ENCODE measurements around the gene TRABD.

Gene TRABD

DNA sequence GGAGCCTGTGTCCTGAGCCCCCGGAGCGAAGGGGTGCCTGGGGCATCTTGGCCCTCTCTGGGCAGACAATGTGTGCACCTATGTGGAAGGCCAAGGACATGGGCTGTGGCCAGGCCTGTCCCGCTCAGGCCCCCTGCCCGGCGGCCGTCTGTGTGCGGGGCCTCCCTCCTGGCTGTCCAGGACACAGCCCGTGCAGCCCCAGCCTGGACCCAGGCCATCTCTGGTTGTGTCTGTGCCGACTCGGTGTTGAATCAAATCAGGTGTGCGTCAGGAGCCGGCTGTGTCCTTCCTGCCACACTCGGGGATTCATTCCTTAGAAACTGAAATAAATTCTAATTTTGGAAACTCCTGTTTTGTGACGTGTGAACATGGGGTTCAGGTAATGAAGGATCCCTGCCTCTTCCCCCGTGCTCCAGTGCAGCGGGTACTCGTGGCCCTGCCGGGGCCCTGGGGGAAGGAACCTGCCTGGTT is 13.6 kb downstream of the TRABD start:
- no peak for TF ChIP-seq LEF1 (IDR thresholded peaks at IDR 0.05; ENCODE audit: borderline replicate concordance)
- no peak for TF ChIP-seq SP1 (IDR thresholded peaks at IDR 0.05)
- no peak for TF ChIP-seq FOXA1 (IDR thresholded peaks at IDR 0.05)
- TF ChIP-seq BHLHE40 (IDR thresholded peaks at IDR 0.05; ENCODE audit: borderline replicate concordance) = no peak
- no peak for TF ChIP-seq L3MBTL2 (conservative IDR thresholded peaks at IDR 0.05)
- TF ChIP-seq ZNF384 (IDR thresholded peaks at IDR 0.05) = no peak
- TF ChIP-seq HDGF (IDR thresholded peaks at IDR 0.05; ENCODE audit: borderline replicate concordance) = no peak
- TF ChIP-seq TARDBP (IDR thresholded peaks at IDR 0.05) = no peak
- no peak for TF ChIP-seq ELF4 (IDR thresholded peaks at IDR 0.05)
- TF ChIP-seq CTBP1 (IDR thresholded peaks at IDR 0.05; ENCODE audit: borderline replicate concordance) = no peak
- no peak for TF ChIP-seq ARNT (IDR thresholded peaks at IDR 0.05)
- TF ChIP-seq NFRKB (IDR thresholded peaks at IDR 0.05) = no peak
- TF ChIP-seq, protein P1, sequence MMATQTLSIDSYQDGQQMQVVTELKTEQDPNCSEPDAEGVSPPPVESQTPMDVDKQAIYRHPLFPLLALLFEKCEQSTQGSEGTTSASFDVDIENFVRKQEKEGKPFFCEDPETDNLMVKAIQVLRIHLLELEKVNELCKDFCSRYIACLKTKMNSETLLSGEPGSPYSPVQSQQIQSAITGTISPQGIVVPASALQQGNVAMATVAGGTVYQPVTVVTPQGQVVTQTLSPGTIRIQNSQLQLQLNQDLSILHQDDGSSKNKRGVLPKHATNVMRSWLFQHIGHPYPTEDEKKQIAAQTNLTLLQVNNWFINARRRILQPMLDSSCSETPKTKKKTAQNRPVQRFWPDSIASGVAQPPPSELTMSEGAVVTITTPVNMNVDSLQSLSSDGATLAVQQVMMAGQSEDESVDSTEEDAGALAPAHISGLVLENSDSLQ (IDR thresholded peaks at IDR 0.05) = no peak
- no peak for TF ChIP-seq SUZ12 (IDR thresholded peaks at IDR 0.05)
- DNase-seq (ENCODE audit: extremely low spot score) = no peak
- ChIA-PET POLR2A (interaction anchor here (1.5 kb wide), 1 partner anchor 9 kb away, joined by 5 read pairs; no protein-coding TSS in a partner anchor), CTCF (no interaction called here)

DNA sequence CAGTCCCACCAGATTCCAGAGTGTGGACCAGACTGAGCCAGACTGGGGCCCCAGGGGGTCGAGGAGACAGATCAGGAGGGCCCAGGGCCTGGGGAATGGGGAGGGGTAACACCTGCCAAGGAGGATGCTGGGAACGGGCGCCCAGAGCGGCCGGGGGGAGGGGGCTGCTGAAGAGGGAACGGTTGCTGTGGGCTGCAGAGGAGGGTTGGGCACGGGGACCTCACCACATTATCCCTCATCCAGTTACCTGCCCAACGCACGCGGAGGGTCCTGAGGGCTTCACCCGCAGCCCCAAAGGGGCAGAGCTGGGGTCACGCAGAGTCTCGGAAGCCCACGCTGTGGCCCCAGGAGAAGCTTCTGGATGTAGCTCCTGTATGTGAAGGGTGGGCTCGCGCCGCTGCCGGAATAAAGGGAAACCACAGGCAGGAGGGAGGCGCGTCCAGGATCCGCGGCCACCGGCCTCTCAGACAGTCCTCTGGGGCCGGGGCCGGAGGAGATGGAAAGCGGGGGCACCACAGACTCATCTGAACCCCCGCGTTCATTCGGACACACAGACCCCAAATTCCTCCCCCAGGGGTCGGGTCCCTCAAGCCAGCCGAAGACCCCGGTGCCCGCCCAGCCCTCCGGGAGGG is 14.2 kb downstream of the TRABD start:
- DNase-seq (ENCODE audit: extremely low spot score) = no peak
- CTCF ChIA-PET = no interaction called here
- POLR2A ChIA-PET = interaction anchor here (1.5 kb wide), 1 partner anchor 10 kb away, joined by 5 read pairs; no protein-coding TSS in a partner anchor
- TF ChIP-seq FOXA1 (IDR thresholded peaks at IDR 0.05) = no peak
- no peak for TF ChIP-seq TARDBP (IDR thresholded peaks at IDR 0.05)
- TF ChIP-seq CTBP1 (IDR thresholded peaks at IDR 0.05; ENCODE audit: borderline replicate concordance) = no peak
- TF ChIP-seq L3MBTL2 (conservative IDR thresholded peaks at IDR 0.05) = peak; percentile 40; the same call in 1 of the 2 replicates

DNA sequence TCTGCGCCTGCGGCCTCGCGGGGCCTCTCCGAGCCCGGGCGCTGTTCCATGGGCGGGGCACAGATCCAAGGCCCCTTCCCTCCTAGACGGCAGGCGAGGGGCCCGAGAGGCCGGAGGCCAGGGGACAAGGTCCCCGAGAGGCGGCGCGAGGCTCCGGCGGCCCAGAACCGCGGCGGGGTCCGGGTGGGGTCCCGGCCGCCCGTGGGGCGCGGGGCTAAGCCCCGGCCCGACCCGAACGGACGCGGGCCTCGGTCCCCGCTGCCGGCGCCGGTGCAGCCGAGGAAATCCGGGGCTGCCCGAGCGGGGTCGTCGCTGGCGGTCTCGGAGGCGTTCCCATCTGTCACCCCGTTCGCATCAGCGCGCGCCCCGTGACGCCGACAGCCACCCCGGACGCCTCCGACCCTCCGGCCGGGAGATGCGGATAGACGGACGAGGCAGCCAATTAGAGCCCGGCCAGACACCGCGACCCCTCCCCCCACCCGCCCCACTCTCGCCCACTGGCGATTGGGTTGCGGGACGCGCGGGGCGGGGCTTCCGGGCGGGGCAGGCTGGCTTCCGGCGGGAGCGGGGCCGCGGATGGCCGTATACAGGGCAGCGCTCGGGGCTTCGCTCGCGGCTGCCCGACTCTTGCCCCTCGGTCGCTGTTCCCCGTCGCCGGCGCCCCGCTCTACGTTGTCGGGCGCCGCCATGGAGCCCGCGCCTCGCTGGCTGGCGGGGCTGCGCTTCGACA is 14.9 kb downstream of the TRABD start, which contains the start of gene SELENOO:
Gene SELENOO, plus strand, starts transcription at position 551 of the 730 bp plus-strand sequence. Its CDS starts 26 bp downstream, at position 577.
- ChIA-PET POLR2A (interaction anchor here (0.9 to 1.5 kb wide), 2 partner anchors 10 kb away, joined by 3 to 5 read pairs; no protein-coding TSS in a partner anchor), CTCF (no interaction called here)
- DNase-seq (ENCODE audit: extremely low spot score) = peak; percentile 97
- no peak for TF ChIP-seq ELF4 (IDR thresholded peaks at IDR 0.05)
- TF ChIP-seq, protein P1 (IDR thresholded peaks at IDR 0.05) = peak; percentile 98

DNA sequence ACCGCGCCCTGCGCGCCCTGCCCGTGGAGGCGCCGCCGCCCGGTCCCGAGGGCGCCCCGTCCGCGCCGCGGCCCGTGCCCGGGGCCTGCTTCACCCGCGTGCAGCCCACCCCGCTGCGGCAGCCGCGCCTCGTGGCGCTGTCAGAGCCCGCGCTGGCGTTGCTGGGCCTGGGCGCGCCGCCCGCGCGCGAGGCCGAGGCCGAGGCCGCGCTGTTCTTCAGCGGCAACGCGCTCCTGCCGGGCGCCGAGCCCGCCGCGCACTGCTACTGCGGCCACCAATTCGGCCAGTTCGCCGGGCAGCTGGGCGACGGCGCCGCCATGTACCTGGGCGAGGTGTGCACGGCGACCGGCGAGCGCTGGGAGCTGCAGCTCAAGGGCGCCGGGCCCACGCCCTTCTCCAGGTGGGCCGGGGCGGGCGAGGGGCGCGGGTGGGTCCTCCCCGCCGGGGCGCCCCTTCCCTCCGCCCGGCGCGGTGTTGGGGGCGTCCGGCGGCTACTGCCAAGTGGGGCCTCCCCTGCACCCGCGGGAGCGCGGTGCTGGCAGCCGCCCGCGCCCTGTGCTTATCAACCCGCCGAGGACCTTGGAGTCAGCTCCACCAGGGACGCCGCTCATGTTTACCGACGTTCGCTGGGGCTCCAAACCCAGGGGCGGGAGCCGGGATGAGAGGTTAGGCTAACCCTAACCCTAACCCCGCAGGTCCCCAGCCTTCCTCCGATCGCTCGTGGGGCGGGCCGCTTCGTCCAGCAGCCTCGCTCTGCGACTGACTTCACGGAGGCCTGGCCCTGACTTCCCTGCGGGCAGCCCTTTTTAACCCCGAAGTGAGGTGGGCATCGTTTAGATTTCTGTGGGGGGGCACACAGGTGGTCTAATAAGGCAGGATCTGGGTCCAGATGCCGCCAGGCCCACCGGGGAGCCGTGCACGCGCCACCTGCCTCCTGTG is 15.7 kb downstream of the TRABD start:
- ChIA-PET CTCF (no interaction called here), POLR2A (interaction anchor here (0.9 kb wide), 1 partner anchor 11 kb away, joined by 3 read pairs; no protein-coding TSS in a partner anchor)
- no peak for DNase-seq (ENCODE audit: extremely low spot score)
- TF ChIP-seq HDGF (IDR thresholded peaks at IDR 0.05; ENCODE audit: borderline replicate concordance) = no peak
- TF ChIP-seq ZNF384 (IDR thresholded peaks at IDR 0.05) = no peak
- no peak for TF ChIP-seq FOXA1 (IDR thresholded peaks at IDR 0.05)
- TF ChIP-seq ELF4 (IDR thresholded peaks at IDR 0.05) = no peak
- TF ChIP-seq, protein P1 (IDR thresholded peaks at IDR 0.05) = no peak
- no peak for TF ChIP-seq FOXM1 (IDR thresholded peaks at IDR 0.05; ENCODE audit: borderline replicate concordance)
- no peak for TF ChIP-seq SUZ12 (IDR thresholded peaks at IDR 0.05)
- TF ChIP-seq L3MBTL2 (conservative IDR thresholded peaks at IDR 0.05) = peak; percentile 40

DNA sequence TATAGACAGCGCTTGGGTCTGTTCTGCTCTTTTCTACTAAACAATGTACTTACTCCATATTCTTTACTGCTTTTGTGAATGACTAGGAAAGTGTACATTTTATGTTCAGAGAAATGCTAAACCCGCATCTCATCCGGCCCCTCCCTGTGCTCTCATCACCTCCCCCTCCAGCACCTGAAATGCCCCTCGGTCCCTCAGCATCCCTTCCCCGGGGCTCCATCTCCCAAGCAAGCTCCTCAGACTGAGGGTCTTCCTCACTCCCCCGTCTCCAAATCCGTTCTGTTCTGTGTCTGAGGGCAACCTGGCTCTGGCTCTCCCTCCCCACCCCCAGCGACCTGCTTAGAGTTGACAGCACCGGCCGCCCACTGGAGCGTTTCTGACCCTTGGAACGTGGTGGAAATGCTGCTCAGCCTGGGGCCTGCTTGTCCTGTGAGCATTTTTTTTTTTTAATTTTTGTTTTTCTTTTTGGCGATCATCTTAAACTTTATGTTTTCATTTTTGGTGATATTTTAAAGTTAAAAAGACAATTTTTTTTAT is 16.5 kb downstream of the TRABD start:
- TF ChIP-seq L3MBTL2 (conservative IDR thresholded peaks at IDR 0.05) (no peak; the same call in 1 of the 2 replicates), FOXA1 (IDR thresholded peaks at IDR 0.05) (no peak), FOXM1 (IDR thresholded peaks at IDR 0.05; ENCODE audit: borderline replicate concordance) (no peak), ZNF384 (IDR thresholded peaks at IDR 0.05) (no peak), NFRKB (IDR thresholded peaks at IDR 0.05) (no peak), BHLHE40 (IDR thresholded peaks at IDR 0.05; ENCODE audit: borderline replicate concordance) (no peak), ELF4 (IDR thresholded peaks at IDR 0.05) (no peak), CTBP1 (IDR thresholded peaks at IDR 0.05; ENCODE audit: borderline replicate concordance) (no peak), HDGF (IDR thresholded peaks at IDR 0.05; ENCODE audit: borderline replicate concordance) (no peak), FOXK2 (IDR thresholded peaks at IDR 0.05) (no peak), SUZ12 (IDR thresholded peaks at IDR 0.05) (no peak), TARDBP (IDR thresholded peaks at IDR 0.05) (no peak)
- TF ChIP-seq, protein P1 (IDR thresholded peaks at IDR 0.05) = no peak
- CTCF ChIA-PET = no interaction called here
- DNase-seq (ENCODE audit: extremely low spot score) = no peak
- POLR2A ChIA-PET = no interaction called here
